ENCODE results near the gene CD44. TPM values are rescaled to one million over a fixed set of nuclear protein-coding genes. Genes with fewer than 3 reads are reported as not detected.

CD44 gene
- total and polyA plus RNA-seq, 10 of the 15 experiments (the other 5 are each of a cell fraction or from before 2014, with no cell fraction given) = 57.1 to 293 (median 120) TPM

- Histone ChIP-seq H3K4me2 (ENCODE audit: control insufficient read depth, insufficient read depth) (no peak overlapping the region), H3K79me2 (ENCODE audit: control insufficient read depth, insufficient read depth, low read length) (no peaks in the 10 kb centered on the region), H3K9ac (ENCODE audit: control insufficient read depth, insufficient read depth, low read length) (no peak overlapping the region), H3K36me3 (ENCODE audit: control insufficient read depth in 2 of 2, insufficient read depth in 2 of 2, low read length in 1 of 2) (no peaks in the 10 kb centered on the region), H2AFZ (ENCODE audit: control insufficient read depth, low read depth, low read length) (no peak overlapping the region), H3K4me1 (ENCODE audit: control insufficient read depth, insufficient read depth, low read length) (peaks cover 19% of the 10 kb centered on the region), H3K27me3 (replicated peaks in 1 of 2; ENCODE audit: control insufficient read depth in 2 of 2, insufficient read depth in 2 of 2, low read length in 1 of 2) (no peaks in the 10 kb centered on the region), H4K20me1 (ENCODE audit: control insufficient read depth, insufficient read depth) (no peaks in the 10 kb centered on the region), H3K27ac (ENCODE audit: control insufficient read depth, insufficient read depth) (no peak overlapping the region), H3K9me3 (replicated peaks; ENCODE audit: control insufficient read depth, insufficient read depth, low read length) (no peaks in the 10 kb centered on the region; the same call in 2 of the 3 replicates), H3K4me3 (no peak overlapping the region)
- BruUV-seq (replicated peaks) = no TSS peak
- SMC1A ChIA-PET (ENCODE audit: uncharacterized antibody, unreplicated experiment) = interaction anchor here (0.8 to 6.5 kb wide), 17 partner anchors 10 to 310 kb away, joined by 3 to 64 read pairs (median 5); no protein-coding TSS in a partner anchor
- no peak for FAIRE-seq
- RAD21 ChIA-PET (ENCODE audit: unreplicated experiment) = interaction anchor here (0.6 to 7.4 kb wide), 10 partner anchors 9 to 311 kb away, joined by 3 to 79 read pairs (median 4); no protein-coding TSS in a partner anchor
- in situ Hi-C loops (cut with MboI) = loop anchor here (5.0 kb wide), 2 partner anchors 239 to 314 kb away; no protein-coding TSS in a partner anchor
- WGBS (ENCODE audit: insufficient coverage, insufficient replicate concordance, low lambda C conversion rate, missing lambda C conversion rate) = 84% methylated on average over 4 of the region's 4 CpGs
- ATAC-seq = no peak
- intact Hi-C loops (cut with micrococcal nuclease; ENCODE audit: unreplicated experiment) = loop anchor here (5.0 kb wide), 1 partner anchor 89 kb away; no protein-coding TSS in a partner anchor
- POLR2A ChIA-PET = no interaction called here
- no peak for DNase-seq (ENCODE audit: low read depth, low spot score)
- TF ChIP-seq BACH1 (IDR thresholded peaks at IDR 0.05; ENCODE audit: borderline replicate concordance) (no peak), POU2F2 (IDR thresholded peaks at IDR 0.05; ENCODE audit: borderline replicate concordance, low read depth, low read length) (no peak), MLLT1 (IDR thresholded peaks at IDR 0.05) (no peak), ZBTB4 (CRISPR knock-in tag; IDR thresholded peaks at IDR 0.05) (no peak), POLR2AphosphoS5 (IDR thresholded peaks at IDR 0.05; ENCODE audit: low read length) (no peak), NFYB (IDR thresholded peaks at IDR 0.05; ENCODE audit: insufficient read depth, low read depth, low read length) (no peak), HDAC6 (IDR thresholded peaks at IDR 0.05; ENCODE audit: unreplicated experiment) (no peak), ATF7 (IDR thresholded peaks at IDR 0.05; ENCODE audit: low read depth) (no peak), GATAD2B (conservative IDR thresholded peaks at IDR 0.05; ENCODE audit: low read depth) (no peak), NR2F1 (conservative IDR thresholded peaks at IDR 0.05) (no peak), ZSCAN29 (IDR thresholded peaks at IDR 0.05) (no peak), SKIL (IDR thresholded peaks at IDR 0.05; ENCODE audit: low read depth, poor library complexity, severe bottlenecking) (no peak), RB1 (IDR thresholded peaks at IDR 0.05; ENCODE audit: borderline replicate concordance) (no peak), SIN3A (IDR thresholded peaks at IDR 0.05; ENCODE audit: low read depth, low read length) (no peak), MTA3 (IDR thresholded peaks at IDR 0.05; ENCODE audit: borderline replicate concordance, low read length) (no peak), HDGF (IDR thresholded peaks at IDR 0.05) (no peak)
- CTCF ChIA-PET = interaction anchor here (1.0 to 11.7 kb wide), 14 partner anchors 17 to 309 kb away, joined by 3 to 98 read pairs (median 6); no protein-coding TSS in a partner anchor
Measured at GRCh38 chr11:35235936-35236666, 97.1 kb downstream of the CD44 start.

All from GM12878 (cell line).